Esophagus (tissue), 2 donors: ENCODE results near the gene PSTPIP2. TPM values are rescaled to one million over a fixed set of nuclear protein-coding genes. Genes with fewer than 3 reads are reported as not detected.

ENCODE experiments used
- H3K27ac ChIP-seq, 2 donors: one replicate each; pipeline ENCODE4 v1.5.1; 2013; ENCODE audit warnings: low read depth in 2 of 2, mild to moderate bottlenecking in 2 of 2, inconsistent platforms in 1 of 2, low read length in 1 of 2, moderate library complexity in 1 of 2
- H3K27me3 ChIP-seq, 2 donors: one replicate each; pipeline ENCODE4 v1.6.1; 2013; ENCODE audit warnings: low read length in 2 of 2, control low read depth in 1 of 2, mild to moderate bottlenecking in 1 of 2; ENCODE audit not compliant: insufficient read depth in 2 of 2, control insufficient read depth in 1 of 2
- H3K36me3 ChIP-seq, 2 donors: one replicate each; pipeline ENCODE4 v1.6.1; 2013; ENCODE audit warnings: low read length in 1 of 2; ENCODE audit not compliant: control insufficient read depth in 2 of 2, insufficient read depth in 2 of 2
- H3K4me1 ChIP-seq, 2 donors: one replicate each; pipeline ENCODE4 v1.6.1; 2013; ENCODE audit warnings: low read length in 1 of 2; ENCODE audit not compliant: control insufficient read depth in 2 of 2, insufficient read depth in 2 of 2
- H3K4me3 ChIP-seq, 2 donors: one replicate each; pipeline ENCODE4 v1.5.1; 2013; ENCODE audit warnings: low read length in 2 of 2, mild to moderate bottlenecking in 2 of 2, low read depth in 1 of 2, moderate library complexity in 1 of 2
- H3K9me3 ChIP-seq, 2 donors: one replicate each; pipeline ENCODE4 v1.6.1; 2013; ENCODE audit warnings: mild to moderate bottlenecking in 2 of 2, low read depth in 1 of 2, low read length in 1 of 2, moderate library complexity in 1 of 2; ENCODE audit not compliant: control insufficient read depth in 2 of 2, insufficient read depth in 1 of 2
- WGBS, 2 donors: extraction: QIAGEN DNeasy Blood & Tissue Kit; methylation state at CpG; one replicate each; pipeline ENCODE4 v1.1.7; 2013; 5-methylcytosine and 5-hydroxymethylcytosine counted together
- polyA plus RNA-seq, 2 donors: library from polyadenylated mRNA; stranded (reverse); fragments of 200-250 nt; gene quantifications; one replicate each; pipeline ENCODE4 v1.2.3, GENCODE V29; 2013
- donor health status: healthy with polysubstance abuse.
- donor health status: Bipolar disorder and iron deficiency.

Gene PSTPIP2
- polyA plus RNA-seq, 2 donors: 4.2 to 6.4 TPM

- Histone ChIP-seq H3K4me1 (no peaks in the 10 kb centered on the region), H3K9me3 (no peaks in the 10 kb centered on the region), H3K27me3 (no peaks in the 10 kb centered on the region), H3K27ac (no peak overlapping the region), H3K36me3 (peaks cover 0 to 8% of the 10 kb centered on the region in 2 donors), H3K4me3 (no peak overlapping the region)
- WGBS, 2 donors: 86 to 96% methylated on average over 4 of the region's 4 CpGs
These were observed 61.4 kb downstream of the PSTPIP2 start for GRCh38 chr18:46010676-46011075.

GRCh38 chr18:46010050-46010449, 62.0 kb downstream of the PSTPIP2 start:
- 93 to 97% methylated on average over 4 of the region's 4 CpGs for WGBS, 2 donors
- Histone ChIP-seq H3K9me3 (no peaks in the 10 kb centered on the region), H3K27me3 (no peaks in the 10 kb centered on the region), H3K4me3 (no peak overlapping the region), H3K27ac (no peak overlapping the region), H3K36me3 (peaks cover 0 to 8% of the 10 kb centered on the region in 2 donors), H3K4me1 (no peaks in the 10 kb centered on the region)

GRCh38 chr18:46009125-46009840, 62.8 kb downstream of the PSTPIP2 start:
- peaks cover 0 to 8% of the 10 kb centered on the region in 2 donors for H3K36me3 ChIP-seq
- WGBS, 2 donors: 88 to 89% methylated on average over 5 of the region's 5 CpGs
- no peaks in the 10 kb centered on the region for H3K4me1 ChIP-seq
- H3K9me3 ChIP-seq: no peaks in the 10 kb centered on the region
- no peaks in the 10 kb centered on the region for H3K27me3 ChIP-seq
- no peak overlapping the region for H3K4me3 ChIP-seq
- no peak overlapping the region for H3K27ac ChIP-seq

GRCh38 chr18:46008531-46008930, 63.5 kb downstream of the PSTPIP2 start:
- H3K27me3 ChIP-seq: no peaks in the 10 kb centered on the region
- no peaks in the 10 kb centered on the region for H3K9me3 ChIP-seq
- WGBS, 2 donors: 90 to 97% methylated on average over 8 of the region's 8 CpGs
- no peak overlapping the region for H3K4me3 ChIP-seq
- H3K27ac ChIP-seq: no peak overlapping the region
- H3K36me3 ChIP-seq: peaks cover 0 to 8% of the 10 kb centered on the region in 2 donors
- no peaks in the 10 kb centered on the region for H3K4me1 ChIP-seq

- Histone ChIP-seq H3K4me3 (no peak overlapping the region), H3K36me3 (peaks cover 0 to 8% of the 10 kb centered on the region in 2 donors), H3K4me1 (no peaks in the 10 kb centered on the region), H3K27ac (no peak overlapping the region), H3K27me3 (no peaks in the 10 kb centered on the region), H3K9me3 (no peaks in the 10 kb centered on the region)
- WGBS, 2 donors: 96% methylated on average over 5 of the region's 5 CpGs
These were observed 64.9 kb downstream of the PSTPIP2 start for GRCh38 chr18:46007165-46007564.

GRCh38 chr18:46002934-46003333, 69.1 kb downstream of the PSTPIP2 start:
- Histone ChIP-seq H3K4me3 (no peak overlapping the region), H3K4me1 (no peaks in the 10 kb centered on the region), H3K27ac (no peak overlapping the region), H3K9me3 (no peaks in the 10 kb centered on the region), H3K36me3 (no peaks in the 10 kb centered on the region), H3K27me3 (no peaks in the 10 kb centered on the region)
- WGBS, 2 donors: 96 to 100% methylated on average over 1 of the region's 1 CpG

- H3K4me1 ChIP-seq: no peaks in the 10 kb centered on the region
- H3K4me3 ChIP-seq: no peak overlapping the region
- no peaks in the 10 kb centered on the region for H3K27me3 ChIP-seq
- H3K36me3 ChIP-seq: no peaks in the 10 kb centered on the region
- no peak overlapping the region for H3K27ac ChIP-seq
- no peaks in the 10 kb centered on the region for H3K9me3 ChIP-seq
- WGBS, 2 donors: 90 to 93% methylated on average over 2 of the region's 2 CpGs
These were observed 70.2 kb downstream of the PSTPIP2 start for GRCh38 chr18:46001892-46002291.

GRCh38 chr18:46001074-46001473, 71.0 kb downstream of the PSTPIP2 start:
- Histone ChIP-seq H3K9me3 (no peaks in the 10 kb centered on the region), H3K27ac (no peak overlapping the region), H3K36me3 (no peaks in the 10 kb centered on the region), H3K4me1 (no peaks in the 10 kb centered on the region), H3K27me3 (no peaks in the 10 kb centered on the region), H3K4me3 (no peak overlapping the region)
- WGBS, 2 donors: 69 to 76% methylated on average over 1 of the region's 1 CpG

- peaks cover 0 to 2% of the 10 kb centered on the region in 2 donors for H3K9me3 ChIP-seq
- 82 to 87% methylated on average over 3 of the region's 3 CpGs for WGBS, 2 donors
- no peak overlapping the region for H3K27ac ChIP-seq
- no peaks in the 10 kb centered on the region for H3K36me3 ChIP-seq
- no peak overlapping the region for H3K4me3 ChIP-seq
- H3K4me1 ChIP-seq: no peaks in the 10 kb centered on the region
- H3K27me3 ChIP-seq: no peaks in the 10 kb centered on the region
These were observed 72.5 kb downstream of the PSTPIP2 start for GRCh38 chr18:45999536-45999935.

- H3K27ac ChIP-seq: no peak overlapping the region
- no peak overlapping the region for H3K4me3 ChIP-seq
- WGBS, 2 donors: 72 to 78% methylated on average over 3 of the region's 3 CpGs
- no peaks in the 10 kb centered on the region for H3K36me3 ChIP-seq
- H3K27me3 ChIP-seq: no peaks in the 10 kb centered on the region
- H3K9me3 ChIP-seq: peaks cover 0 to 2% of the 10 kb centered on the region in 2 donors
- H3K4me1 ChIP-seq: no peaks in the 10 kb centered on the region
These were observed 73.8 kb downstream of the PSTPIP2 start for GRCh38 chr18:45998244-45998643.
